ENCODE data around the gene PLPPR5.
"Not testable (repeated sequence)": the region's sequence is repeated elsewhere in the genome, so short reads cannot be mapped to it uniquely, and the experiment has no call there.

Gene PLPPR5, protein sequence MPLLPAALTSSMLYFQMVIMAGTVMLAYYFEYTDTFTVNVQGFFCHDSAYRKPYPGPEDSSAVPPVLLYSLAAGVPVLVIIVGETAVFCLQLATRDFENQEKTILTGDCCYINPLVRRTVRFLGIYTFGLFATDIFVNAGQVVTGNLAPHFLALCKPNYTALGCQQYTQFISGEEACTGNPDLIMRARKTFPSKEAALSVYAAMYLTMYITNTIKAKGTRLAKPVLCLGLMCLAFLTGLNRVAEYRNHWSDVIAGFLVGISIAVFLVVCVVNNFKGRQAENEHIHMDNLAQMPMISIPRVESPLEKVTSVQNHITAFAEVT

GRCh38 chr1:99004861-99005442, at the start of gene PLPPR5:
Gene PLPPR5 (minus strand): TSS chr1:99004861. CDS start chr1:99004671, 190 bp downstream.
- H3K27ac ChIP-seq (ENCODE audit: low read depth, low read length), result no peak within 1 kb of the TSS
- peak within 1 kb of the TSS; percentile 66 for H3K9ac ChIP-seq (ENCODE audit: low read length)

DNA sequence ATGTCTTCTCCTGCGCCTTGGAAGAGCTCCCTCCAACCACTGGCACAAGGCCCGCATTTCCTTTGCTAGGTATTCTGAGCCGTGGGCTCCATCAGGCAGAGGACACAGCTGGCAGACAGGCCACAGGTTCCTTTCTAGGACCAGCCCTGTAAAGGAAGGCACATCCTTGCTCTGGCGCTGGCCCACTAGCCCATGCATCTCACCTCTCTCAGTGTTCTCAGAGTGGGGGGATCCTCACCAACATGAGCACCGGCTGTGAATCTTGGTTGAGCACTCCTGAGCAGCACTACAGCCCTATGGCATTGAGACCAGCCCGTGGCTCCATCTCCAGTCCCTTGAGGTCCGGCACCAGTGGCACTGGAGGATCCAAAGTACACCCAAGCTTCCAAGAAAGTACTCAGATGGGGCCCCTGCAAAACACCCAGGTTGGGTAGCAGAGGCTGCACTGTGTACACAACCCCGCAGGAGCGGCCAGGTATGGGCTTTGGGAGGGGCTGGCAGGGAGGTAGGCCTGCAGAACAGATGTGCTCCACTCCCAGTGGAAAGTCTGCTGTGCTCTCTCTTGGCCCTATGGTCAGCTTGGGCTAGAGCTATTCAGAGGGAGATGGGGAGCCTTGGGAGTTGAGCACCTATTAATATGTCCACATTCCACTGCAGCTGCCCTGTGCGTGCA, 47.1 kb upstream of the PLPPR5 start:
- Histone ChIP-seq H3K27ac (ENCODE audit: low read depth, low read length) (no peak overlapping the region), H3K9ac (ENCODE audit: low read length) (no peak overlapping the region), H3K9me3 (ENCODE audit: control insufficient read depth, insufficient read depth, low read depth, low read length) (no peaks in the 10 kb centered on the region), H3K27me3 (ENCODE audit: control insufficient read depth, insufficient read depth, low read length) (no peaks in the 10 kb centered on the region), H3K36me3 (ENCODE audit: control insufficient read depth, insufficient read depth, low read length) (no peaks in the 10 kb centered on the region), H3K4me1 (ENCODE audit: control insufficient read depth, insufficient read depth, low read length) (no peaks in the 10 kb centered on the region), H3K4me3 (ENCODE audit: low read depth, low read length) (no peak overlapping the region)

More at GRCh38 chr1:99004861-99005442, at the start of gene PLPPR5:
- Histone ChIP-seq H3K27me3 (ENCODE audit: control insufficient read depth, insufficient read depth, low read length) (peaks cover 50% of the 10 kb centered on the region), H3K9me3 (ENCODE audit: control insufficient read depth, insufficient read depth, low read depth, low read length) (no peaks in the 10 kb centered on the region), H3K4me3 (ENCODE audit: low read depth, low read length) (peak within 1 kb of the TSS; percentile 83), H3K4me1 (ENCODE audit: control insufficient read depth, insufficient read depth, low read length) (peaks cover 4% of the 10 kb centered on the region; the same call in 1 of the 2 replicates), H3K36me3 (ENCODE audit: control insufficient read depth, insufficient read depth, low read length) (no peaks in the 10 kb centered on the region)

- H3K27ac ChIP-seq (ENCODE audit: low read depth, low read length), result no peak overlapping the region
- no peak overlapping the region for H3K9ac ChIP-seq (ENCODE audit: low read length)
- H3K4me3 ChIP-seq (ENCODE audit: low read depth, low read length), result no peak overlapping the region
- no peaks in the 10 kb centered on the region; the same call in 1 of the 2 replicates for H3K9me3 ChIP-seq (ENCODE audit: control insufficient read depth, insufficient read depth, low read depth, low read length)
- H3K36me3 ChIP-seq (ENCODE audit: control insufficient read depth, insufficient read depth, low read length), result no peaks in the 10 kb centered on the region
- H3K27me3 ChIP-seq (ENCODE audit: control insufficient read depth, insufficient read depth, low read length), result no peaks in the 10 kb centered on the region
- no peaks in the 10 kb centered on the region for H3K4me1 ChIP-seq (ENCODE audit: control insufficient read depth, insufficient read depth, low read length)
Measured at GRCh38 chr1:99049745-99050144, 45.1 kb upstream of the PLPPR5 start.

- not testable (repeated sequence) for H3K27ac ChIP-seq (ENCODE audit: low read depth, low read length)
- H3K9me3 ChIP-seq (ENCODE audit: control insufficient read depth, insufficient read depth, low read depth, low read length), result peaks cover 65% of the 10 kb centered on the region
Measured at GRCh38 chr1:99036746-99037145, 32.1 kb upstream of the PLPPR5 start.

DNA sequence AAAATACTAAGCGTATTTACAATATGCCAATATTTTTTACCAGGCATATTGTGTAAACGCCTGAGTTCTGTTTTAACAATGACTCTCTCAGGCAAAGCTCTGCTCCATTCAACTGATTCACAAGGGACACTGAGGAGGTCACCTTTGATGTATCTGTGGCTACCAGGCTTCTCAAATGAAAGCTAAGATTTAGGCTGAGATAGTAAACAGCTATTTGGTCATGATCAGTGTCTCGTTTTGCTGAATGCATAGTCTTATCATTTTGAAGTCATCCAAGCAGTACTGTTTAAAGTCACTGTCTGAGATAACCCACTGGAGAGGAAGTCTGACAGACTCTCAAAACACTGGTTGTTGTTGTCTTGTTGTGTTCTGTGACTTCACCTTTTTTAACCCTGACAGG, 13.7 kb upstream of the PLPPR5 start:
- no peak overlapping the region for H3K27ac ChIP-seq (ENCODE audit: low read depth, low read length)
- H3K9ac ChIP-seq (ENCODE audit: low read length), result no peak overlapping the region
- no peaks in the 10 kb centered on the region for H3K27me3 ChIP-seq (ENCODE audit: control insufficient read depth, insufficient read depth, low read length)
- no peaks in the 10 kb centered on the region; the same call in 1 of the 2 replicates for H3K4me1 ChIP-seq (ENCODE audit: control insufficient read depth, insufficient read depth, low read length)
- H3K9me3 ChIP-seq (ENCODE audit: control insufficient read depth, insufficient read depth, low read depth, low read length), result no peaks in the 10 kb centered on the region
- H3K36me3 ChIP-seq (ENCODE audit: control insufficient read depth, insufficient read depth, low read length), result no peaks in the 10 kb centered on the region
- H3K4me3 ChIP-seq (ENCODE audit: low read depth, low read length), result no peak overlapping the region

More at GRCh38 chr1:99036746-99037145, 32.1 kb upstream of the PLPPR5 start:
- not testable (repeated sequence) for H3K27me3 ChIP-seq (ENCODE audit: control insufficient read depth, insufficient read depth, low read length); H3K36me3 ChIP-seq (ENCODE audit: control insufficient read depth, insufficient read depth, low read length); H3K9ac ChIP-seq (ENCODE audit: low read length); H3K4me1 ChIP-seq (ENCODE audit: control insufficient read depth, insufficient read depth, low read length); H3K4me3 ChIP-seq (ENCODE audit: low read depth, low read length)

GRCh38 chr1:99017655-99018054, 13.0 kb upstream of the PLPPR5 start:
- H3K9ac ChIP-seq (ENCODE audit: low read length), result no peak overlapping the region
- peak overlapping the region; percentile 18; the same call in 1 of the 2 replicates for H3K27ac ChIP-seq (ENCODE audit: low read depth, low read length)
- no peaks in the 10 kb centered on the region for H3K36me3 ChIP-seq (ENCODE audit: control insufficient read depth, insufficient read depth, low read length)
- no peaks in the 10 kb centered on the region for H3K27me3 ChIP-seq (ENCODE audit: control insufficient read depth, insufficient read depth, low read length)
- no peaks in the 10 kb centered on the region; the same call in 1 of the 2 replicates for H3K4me1 ChIP-seq (ENCODE audit: control insufficient read depth, insufficient read depth, low read length)
- H3K9me3 ChIP-seq (ENCODE audit: control insufficient read depth, insufficient read depth, low read depth, low read length), result no peaks in the 10 kb centered on the region
- H3K4me3 ChIP-seq (ENCODE audit: low read depth, low read length), result no peak overlapping the region

DNA sequence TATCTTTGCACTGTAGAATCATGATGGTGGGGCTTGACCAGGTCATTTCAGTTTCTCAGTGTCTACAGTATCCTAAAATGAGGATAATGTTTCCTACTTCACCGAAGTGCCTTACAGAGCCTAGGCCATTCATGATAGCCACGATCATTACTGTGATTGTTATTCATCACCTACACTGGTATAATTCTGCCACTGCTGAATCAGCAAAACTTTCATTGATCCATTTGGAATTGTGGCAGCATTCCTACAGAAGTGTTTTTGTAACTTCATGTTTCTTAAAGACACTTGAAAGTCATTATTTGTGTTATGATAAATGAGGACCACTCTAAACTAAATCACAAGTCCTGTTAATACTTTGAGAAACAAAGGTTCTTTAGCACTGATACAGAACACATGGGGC, 6.0 kb upstream of the PLPPR5 start:
- Histone ChIP-seq H3K36me3 (ENCODE audit: control insufficient read depth, insufficient read depth, low read length) (no peaks in the 10 kb centered on the region), H3K27me3 (ENCODE audit: control insufficient read depth, insufficient read depth, low read length) (peaks cover 17% of the 10 kb centered on the region), H3K4me3 (ENCODE audit: low read depth, low read length) (no peak overlapping the region), H3K27ac (ENCODE audit: low read depth, low read length) (no peak overlapping the region), H3K9ac (ENCODE audit: low read length) (no peak overlapping the region), H3K4me1 (ENCODE audit: control insufficient read depth, insufficient read depth, low read length) (peaks cover under 1% of the 10 kb centered on the region; the same call in 1 of the 2 replicates), H3K9me3 (ENCODE audit: control insufficient read depth, insufficient read depth, low read depth, low read length) (no peaks in the 10 kb centered on the region)

GRCh38 chr1:99007366-99007765, 2.7 kb upstream of the PLPPR5 start:
- H3K27ac ChIP-seq (ENCODE audit: low read depth, low read length), result no peak overlapping the region
- H3K9ac ChIP-seq (ENCODE audit: low read length), result no peak overlapping the region
- no peaks in the 10 kb centered on the region for H3K9me3 ChIP-seq (ENCODE audit: control insufficient read depth, insufficient read depth, low read depth, low read length)
- H3K27me3 ChIP-seq (ENCODE audit: control insufficient read depth, insufficient read depth, low read length), result peaks cover 46% of the 10 kb centered on the region
- H3K36me3 ChIP-seq (ENCODE audit: control insufficient read depth, insufficient read depth, low read length), result no peaks in the 10 kb centered on the region
- H3K4me3 ChIP-seq (ENCODE audit: low read depth, low read length), result no peak overlapping the region
- H3K4me1 ChIP-seq (ENCODE audit: control insufficient read depth, insufficient read depth, low read length), result peaks cover 4% of the 10 kb centered on the region; the same call in 1 of the 2 replicates

DNA sequence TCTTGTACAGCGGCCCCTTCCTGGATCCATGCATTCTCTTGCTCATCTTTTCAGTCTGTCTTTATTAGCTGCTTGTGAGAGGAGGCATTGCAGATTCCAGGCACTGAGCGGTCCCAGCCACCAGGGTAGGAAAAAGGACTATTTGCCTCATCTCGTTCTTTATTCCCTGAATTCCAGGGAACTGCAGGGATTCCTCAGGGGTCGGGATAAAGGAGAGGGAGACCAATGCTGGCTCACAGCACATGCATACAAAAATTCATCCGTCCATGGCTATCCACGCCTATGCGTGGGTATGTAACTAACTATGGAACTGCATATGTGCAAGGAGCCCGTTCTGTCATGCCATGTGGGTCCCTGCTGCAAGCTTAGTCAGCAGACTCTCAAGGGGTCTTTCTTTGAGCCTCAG, 879 bp upstream of the PLPPR5 start:
- Histone ChIP-seq H3K4me1 (ENCODE audit: control insufficient read depth, insufficient read depth, low read length) (peaks cover 4% of the 10 kb centered on the region; the same call in 1 of the 2 replicates), H3K27me3 (ENCODE audit: control insufficient read depth, insufficient read depth, low read length) (peaks cover 50% of the 10 kb centered on the region), H3K36me3 (ENCODE audit: control insufficient read depth, insufficient read depth, low read length) (no peaks in the 10 kb centered on the region), H3K9ac (ENCODE audit: low read length) (no peak overlapping the region), H3K9me3 (ENCODE audit: control insufficient read depth, insufficient read depth, low read depth, low read length) (no peaks in the 10 kb centered on the region), H3K27ac (ENCODE audit: low read depth, low read length) (no peak overlapping the region), H3K4me3 (ENCODE audit: low read depth, low read length) (peak overlapping the region; percentile 83)

GRCh38 chr1:99004254-99004860, 304 bp downstream of the PLPPR5 start:
- Histone ChIP-seq H3K4me1 (ENCODE audit: control insufficient read depth, insufficient read depth, low read length) (peaks cover 4% of the 10 kb centered on the region; the same call in 1 of the 2 replicates), H3K27ac (ENCODE audit: low read depth, low read length) (no peak overlapping the region), H3K9ac (ENCODE audit: low read length) (peak overlapping the region; percentile 66), H3K4me3 (ENCODE audit: low read depth, low read length) (peak overlapping the region; percentile 83), H3K9me3 (ENCODE audit: control insufficient read depth, insufficient read depth, low read depth, low read length) (no peaks in the 10 kb centered on the region), H3K36me3 (ENCODE audit: control insufficient read depth, insufficient read depth, low read length) (no peaks in the 10 kb centered on the region), H3K27me3 (ENCODE audit: control insufficient read depth, insufficient read depth, low read length) (peaks cover 50% of the 10 kb centered on the region)

Data from HUES6 (cell line).